CD4-positive, CD25-positive, alpha-beta regulatory T cell (primary cell): ENCODE results near the gene CERS2. TPM values are rescaled to one million over a fixed set of nuclear protein-coding genes. Genes with fewer than 3 reads are reported as not detected.

Experiments used
- ATAC-seq, 2 donors: fragments of 150-1000 bp; cut with Tn5 transposase; one replicate each; pipeline ENCODE4 v1.10.0; 2021; ENCODE audit warnings: low read depth in 2 of 2, moderate number of reproducible peaks in 2 of 2, moderate library complexity in 1 of 2
- DNase-seq, 3 donors: peaks; one replicate each; pipeline versions ENCODE4 v3.0.0 to v3.0.0-alpha.2; 2012 to 2022; ENCODE audit warnings: mixed read lengths in 1 of 3
- H3K27ac ChIP-seq: one replicate; pipeline ENCODE4 v1.7.0; 2013; ENCODE audit warnings: mild to moderate bottlenecking, low read length; ENCODE audit not compliant: insufficient read depth, poor library complexity, severe bottlenecking
- H3K27me3 ChIP-seq: one replicate; pipeline ENCODE4 v1.7.0; 2013; ENCODE audit warnings: low read length; ENCODE audit not compliant: control insufficient read depth, insufficient read depth
- H3K36me3 ChIP-seq: one replicate; pipeline ENCODE4 v1.7.0; 2013; ENCODE audit warnings: mild to moderate bottlenecking, low read length, moderate library complexity; ENCODE audit not compliant: control insufficient read depth, insufficient read depth
- H3K4me1 ChIP-seq: 2 replicates; pipeline ENCODE4 v1.7.0; 2013; ENCODE audit warnings: mild to moderate bottlenecking, low read length; ENCODE audit not compliant: insufficient read depth, control insufficient read depth, poor library complexity, severe bottlenecking
- H3K4me3 ChIP-seq: one replicate; pipeline ENCODE4 v1.7.0; 2013; ENCODE audit warnings: low read depth, mild to moderate bottlenecking, low read length, moderate library complexity
- H3K9me3 ChIP-seq, 2 experiments: 1 replicate in 1 of 2; 2 replicates in 1 of 2; pipeline ENCODE4 v1.7.0; 2013; ENCODE audit warnings: low read length in 2 of 2, mild to moderate bottlenecking in 1 of 2, moderate library complexity in 1 of 2; ENCODE audit not compliant: control insufficient read depth in 2 of 2
- H3K27ac Mint-ChIP-seq, 3 donors: one replicate each; pipeline ENCODE4 v1.8.0; 2020 to 2022; ENCODE audit warnings: mild to moderate bottlenecking in 3 of 3, mixed read lengths in 3 of 3, moderate library complexity in 2 of 3
- H3K27me3 Mint-ChIP-seq: one replicate; pipeline ENCODE4 v1.8.0; 2022; ENCODE audit warnings: mild to moderate bottlenecking, mixed read lengths
- H3K36me3 Mint-ChIP-seq: one replicate; pipeline ENCODE4 v1.8.0; 2020; ENCODE audit warnings: mixed read lengths
- H3K4me1 Mint-ChIP-seq, 4 donors: one replicate each; pipeline ENCODE4 v1.8.0; 2020 to 2022; ENCODE audit warnings: mixed read lengths in 4 of 4, mild to moderate bottlenecking in 1 of 4
- H3K4me3 Mint-ChIP-seq, 4 donors: one replicate each; pipeline ENCODE4 v1.8.0; 2020 to 2022; ENCODE audit warnings: mild to moderate bottlenecking in 4 of 4, mixed read lengths in 4 of 4, moderate library complexity in 3 of 4
- H3K9me3 Mint-ChIP-seq, 7 donors: one replicate each; pipeline ENCODE4 v1.8.0; 2020 to 2022; ENCODE audit warnings: mixed read lengths in 7 of 7, mild to moderate bottlenecking in 3 of 7, moderate library complexity in 2 of 7
- polyA plus RNA-seq, 4 donors: library from polyadenylated mRNA; unstranded; fragments of 300-500 nt; fragmentation: Illumina TruSeq; gene quantifications; one replicate each; pipeline ENCODE4 v1.2.3, GENCODE V29; 2021
- total RNA-seq: library from RNA; stranded (reverse); gene quantifications from one replicate; pipeline ENCODE4 v1.2.3, GENCODE V29; 2022

CERS2 gene
- total and polyA plus RNA-seq, 5 donors from 2014 or later, result 99.1 to 201 (median 185) TPM

GRCh38 chr1:151008244-151009205 is 33.9 kb upstream of the CERS2 start, which contains the start of gene PRUNE1:
Gene PRUNE1 (plus strand): TSS chr1:151008449. CDS start chr1:151008633, 184 bp downstream.
- Mint-ChIP-seq H3K9me3 (no peaks in the 10 kb centered on the region), H3K27me3 (no peaks in the 10 kb centered on the region), H3K27ac (peak within 1 kb of the TSS; percentile 96 to 98 (median 97)), H3K4me3 (peak within 1 kb of the TSS; percentile 95 to 98 (median 96)), H3K4me1 (peaks cover 27 to 94% (median 52%) of the 10 kb centered on the region in 4 donors), H3K36me3 (peaks cover 13% of the 10 kb centered on the region)
- no peaks in the 10 kb centered on the region for H3K36me3 ChIP-seq
- peaks cover 63% of the 10 kb centered on the region for H3K4me1 ChIP-seq
- H3K4me3 ChIP-seq, result peak within 1 kb of the TSS; percentile 90
- H3K9me3 ChIP-seq, result no peaks in the 10 kb centered on the region
- H3K27me3 ChIP-seq, result no peaks in the 10 kb centered on the region
- ATAC-seq (peak; percentile 92 to 93), DNase-seq (peak; percentile 91 to 96 (median 95))
- H3K27ac ChIP-seq, result peak within 1 kb of the TSS; percentile 97

DNA sequence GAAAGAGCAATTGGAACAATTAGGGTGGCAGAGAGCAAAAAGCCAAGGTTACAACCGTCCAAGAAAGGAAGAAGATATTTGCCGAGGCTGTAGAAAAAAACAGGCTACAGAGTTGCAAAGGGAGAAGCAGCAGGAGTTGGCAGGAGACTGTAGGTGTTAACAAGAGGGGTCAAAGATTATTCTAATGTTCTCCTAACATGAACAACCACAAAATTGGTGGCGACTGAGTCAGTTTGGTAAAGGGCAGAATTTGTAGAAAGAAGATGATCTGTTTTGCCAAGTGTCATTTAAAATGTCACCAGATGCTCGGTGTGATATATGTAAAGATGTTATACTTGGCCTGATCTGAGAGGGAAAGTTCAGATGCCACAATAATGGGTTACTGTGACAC is 33.2 kb upstream of the CERS2 start:
- H3K4me3 Mint-ChIP-seq, result peak overlapping the region; percentile 95 to 98 (median 96)
- DNase-seq, result no peak
- Histone ChIP-seq H3K9me3 (no peaks in the 10 kb centered on the region), H3K4me1 (peaks cover 70% of the 10 kb centered on the region), H3K4me3 (peak overlapping the region; percentile 90), H3K36me3 (no peaks in the 10 kb centered on the region), H3K27ac (peak overlapping the region; percentile 97), H3K27me3 (no peaks in the 10 kb centered on the region)
- H3K36me3 Mint-ChIP-seq, result peaks cover 13% of the 10 kb centered on the region
- H3K27ac Mint-ChIP-seq, result peak overlapping the region; percentile 96 to 98 (median 97)
- no peaks in the 10 kb centered on the region for H3K27me3 Mint-ChIP-seq
- ATAC-seq, result no peak
- peaks cover 27 to 93% (median 53%) of the 10 kb centered on the region in 4 donors for H3K4me1 Mint-ChIP-seq
- no peaks in the 10 kb centered on the region for H3K9me3 Mint-ChIP-seq

DNA sequence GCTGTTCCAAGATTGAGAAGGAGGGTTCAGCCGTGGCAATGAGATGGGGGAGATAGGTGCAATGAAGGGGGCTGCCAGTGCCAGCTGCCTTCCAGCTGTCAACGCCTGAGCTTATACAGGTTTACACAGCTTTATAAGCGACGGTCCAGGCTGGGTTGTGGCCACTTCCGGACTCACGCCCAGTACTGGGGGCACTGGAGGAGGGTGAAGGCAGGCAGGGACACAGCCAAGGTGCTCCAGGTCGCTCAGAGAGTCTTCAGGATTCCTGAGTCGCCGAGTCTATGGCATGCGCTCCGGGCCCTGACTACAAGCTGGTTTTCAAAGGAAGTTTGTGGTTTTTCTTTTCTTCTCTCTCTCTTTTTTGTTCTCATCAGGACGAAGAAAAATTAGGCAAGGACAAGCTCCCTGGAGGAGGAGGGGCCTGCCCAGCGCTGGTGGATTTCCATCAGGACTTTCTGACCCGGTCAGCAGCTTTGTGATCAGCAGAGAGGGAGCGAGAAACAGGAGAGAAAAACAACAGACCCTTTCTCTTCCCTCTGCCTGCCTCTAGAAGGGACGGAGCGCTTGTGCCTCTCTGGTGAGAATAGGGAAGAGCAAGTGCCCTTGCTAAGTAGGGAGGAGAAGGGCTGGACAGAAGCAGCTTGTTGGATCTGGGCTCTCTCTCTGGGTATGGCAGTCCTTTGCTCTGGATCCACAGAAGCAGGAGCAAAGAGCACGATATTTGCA is 31.9 kb upstream of the CERS2 start, which contains the start of gene MINDY1:
TSS of gene MINDY1 (minus strand) at position 576 of the 726 bp plus-strand sequence. CDS start 4,285 bp downstream, outside the sequence.
- no peaks in the 10 kb centered on the region for H3K27me3 Mint-ChIP-seq
- H3K9me3 Mint-ChIP-seq, result no peaks in the 10 kb centered on the region
- Histone ChIP-seq H3K4me3 (peak within 1 kb of the TSS; percentile 90), H3K4me1 (peaks cover 69% of the 10 kb centered on the region), H3K27ac (peak within 1 kb of the TSS; percentile 97), H3K27me3 (no peaks in the 10 kb centered on the region), H3K9me3 (no peaks in the 10 kb centered on the region), H3K36me3 (peaks cover 7% of the 10 kb centered on the region)
- peaks cover 22 to 96% (median 60%) of the 10 kb centered on the region in 4 donors for H3K4me1 Mint-ChIP-seq
- ATAC-seq, result no peak
- peaks cover 15% of the 10 kb centered on the region for H3K36me3 Mint-ChIP-seq
- peak within 1 kb of the TSS; percentile 95 to 98 (median 96) for H3K4me3 Mint-ChIP-seq
- H3K27ac Mint-ChIP-seq, result peak within 1 kb of the TSS; percentile 96 to 98 (median 97)
- DNase-seq, result peak in 2 of 3 donors; percentile 5 to 52

GRCh38 chr1:151005729-151006319 is 31.2 kb upstream of the CERS2 start:
- Histone ChIP-seq H3K36me3 (peaks cover 7% of the 10 kb centered on the region), H3K4me1 (peaks cover 64% of the 10 kb centered on the region), H3K9me3 (no peaks in the 10 kb centered on the region), H3K27ac (peak overlapping the region; percentile 97), H3K4me3 (peak overlapping the region; percentile 90), H3K27me3 (no peaks in the 10 kb centered on the region)
- peak in 1 of 3 donors; percentile 20 for DNase-seq
- Mint-ChIP-seq H3K27ac (peak overlapping the region; percentile 94 to 98 (median 97)), H3K4me1 (peaks cover 16 to 95% (median 56%) of the 10 kb centered on the region in 4 donors), H3K4me3 (peak overlapping the region; percentile 93 to 98 (median 96)), H3K36me3 (peaks cover 11% of the 10 kb centered on the region), H3K9me3 (no peaks in the 10 kb centered on the region), H3K27me3 (no peaks in the 10 kb centered on the region)
- no peak for ATAC-seq

DNA sequence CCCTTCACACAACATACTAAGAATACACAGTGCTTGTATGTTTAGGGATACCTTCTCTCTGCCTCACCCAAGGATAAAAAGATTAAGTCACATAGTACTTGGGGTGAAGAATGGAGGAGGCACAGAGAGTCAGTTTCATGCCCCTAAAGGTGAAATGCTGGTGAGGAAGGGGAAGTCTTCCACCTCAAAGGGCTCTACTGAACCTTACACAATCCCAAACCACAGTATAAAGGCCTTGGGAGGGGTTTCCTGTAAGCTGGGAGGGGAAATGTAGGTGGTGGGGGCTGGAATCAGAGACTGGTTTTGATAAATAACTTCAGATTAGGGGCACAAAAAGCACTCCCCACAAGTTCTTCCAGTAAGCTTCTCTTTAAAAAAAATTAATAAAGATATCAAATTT is 28.5 kb upstream of the CERS2 start:
- peak overlapping the region; percentile 91 to 97 (median 95) for H3K27ac Mint-ChIP-seq
- H3K4me1 ChIP-seq, result peaks cover 52% of the 10 kb centered on the region
- H3K27ac ChIP-seq, result peak overlapping the region; percentile 65
- peaks cover 7 to 72% (median 46%) of the 10 kb centered on the region in 4 donors for H3K4me1 Mint-ChIP-seq
- H3K4me3 ChIP-seq, result peak overlapping the region; percentile 38
- no peaks in the 10 kb centered on the region for H3K9me3 ChIP-seq
- H3K27me3 Mint-ChIP-seq, result no peaks in the 10 kb centered on the region
- H3K36me3 ChIP-seq, result peaks cover 23% of the 10 kb centered on the region
- H3K27me3 ChIP-seq, result no peaks in the 10 kb centered on the region
- H3K36me3 Mint-ChIP-seq, result peaks cover 23% of the 10 kb centered on the region
- DNase-seq (peak in 1 of 3 donors; percentile 44), ATAC-seq (no peak)
- H3K4me3 Mint-ChIP-seq, result peak overlapping the region; percentile 67 to 98 (median 76)
- no peaks in the 10 kb centered on the region for H3K9me3 Mint-ChIP-seq

DNA sequence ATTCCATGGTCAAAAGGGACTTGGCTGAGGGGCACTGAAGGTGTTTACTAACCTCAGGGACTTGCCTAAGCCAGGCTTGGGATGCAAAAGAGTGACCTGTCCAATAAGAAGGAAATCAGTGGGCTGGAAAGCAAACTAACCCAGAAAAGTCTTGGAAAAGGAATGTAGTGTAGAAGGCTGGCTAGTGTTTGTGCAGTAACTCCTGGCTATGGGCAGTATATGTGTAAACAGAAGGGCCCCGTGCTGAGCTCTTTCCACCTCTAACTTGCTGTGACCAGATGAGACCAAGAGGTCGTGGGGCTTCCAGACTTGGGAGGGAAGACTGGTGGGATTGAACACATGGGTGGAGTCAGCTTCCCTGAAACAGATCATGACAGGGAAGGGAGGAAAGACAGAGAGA is 28.0 kb upstream of the CERS2 start:
- ATAC-seq, result no peak
- H3K36me3 ChIP-seq, result peaks cover 28% of the 10 kb centered on the region
- Mint-ChIP-seq H3K4me3 (peak overlapping the region in 3 of 4 donors; percentile 72 to 98 (median 81)), H3K27me3 (no peaks in the 10 kb centered on the region), H3K4me1 (peaks cover 2 to 67% (median 40%) of the 10 kb centered on the region in 4 donors), H3K9me3 (no peaks in the 10 kb centered on the region), H3K27ac (peak overlapping the region; percentile 91 to 97 (median 95)), H3K36me3 (peaks cover 23% of the 10 kb centered on the region)
- no peak for DNase-seq
- H3K27ac ChIP-seq, result no peak overlapping the region
- no peaks in the 10 kb centered on the region for H3K27me3 ChIP-seq
- H3K9me3 ChIP-seq, result no peaks in the 10 kb centered on the region
- peak overlapping the region; percentile 38 for H3K4me3 ChIP-seq
- H3K4me1 ChIP-seq, result peaks cover 48% of the 10 kb centered on the region

DNA sequence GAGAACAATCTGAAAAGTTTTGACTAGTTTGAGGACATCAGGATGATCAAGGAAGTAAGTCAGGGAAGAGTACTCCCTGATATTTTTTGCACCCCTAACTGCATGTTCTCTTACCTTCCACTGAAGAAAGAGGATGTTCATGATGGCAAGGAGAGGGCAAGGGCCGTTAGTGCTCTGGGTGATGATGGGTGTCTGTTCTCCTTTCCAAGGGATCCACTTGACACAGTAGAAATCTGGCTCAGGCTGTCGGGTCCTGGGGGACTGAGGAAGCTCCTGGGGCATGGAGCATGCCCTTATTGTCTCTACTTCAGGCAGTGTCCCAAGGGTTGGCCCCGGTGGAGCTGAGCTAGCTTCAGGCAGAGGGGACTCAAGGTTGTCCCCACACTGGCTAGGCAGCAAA is 27.4 kb upstream of the CERS2 start:
- DNase-seq (no peak), ATAC-seq (no peak)
- Histone ChIP-seq H3K4me1 (peaks cover 43% of the 10 kb centered on the region), H3K27ac (no peak overlapping the region), H3K36me3 (peaks cover 33% of the 10 kb centered on the region), H3K4me3 (no peak overlapping the region), H3K9me3 (no peaks in the 10 kb centered on the region), H3K27me3 (no peaks in the 10 kb centered on the region)
- Mint-ChIP-seq H3K4me1 (peaks cover 0 to 61% (median 37%) of the 10 kb centered on the region in 4 donors), H3K27me3 (no peaks in the 10 kb centered on the region), H3K36me3 (peaks cover 27% of the 10 kb centered on the region), H3K27ac (peak overlapping the region; percentile 10 to 97 (median 53)), H3K9me3 (no peaks in the 10 kb centered on the region), H3K4me3 (peak overlapping the region in 3 of 4 donors; percentile 21 to 76 (median 71))
